ENCODE measurements around the gene ADCY9. TPM values are rescaled to one million over a fixed set of nuclear protein-coding genes. Genes with fewer than 3 reads are reported as not detected.

ADCY9 gene
- total RNA-seq, 1 donor from 2014 or later: 30.4 TPM

GRCh38 chr16:4021916-4022315 is 94.3 kb downstream of the ADCY9 start:
- Mint-ChIP-seq H3K9me3 (ENCODE audit: unreplicated experiment) (no peaks in the 10 kb centered on the region), H3K4me1 (ENCODE audit: low read depth, unreplicated experiment) (peaks cover 3% of the 10 kb centered on the region), H3K36me3 (ENCODE audit: unreplicated experiment) (no peaks in the 10 kb centered on the region), H3K27me3 (ENCODE audit: unreplicated experiment) (peaks cover 3% of the 10 kb centered on the region), H3K4me3 (ENCODE audit: unreplicated experiment) (no peak overlapping the region), H3K27ac (ENCODE audit: unreplicated experiment) (no peak overlapping the region)
- no peak for TF ChIP-seq CTCF (IDR thresholded peaks at IDR 0.05; ENCODE audit: partially characterized antibody, unreplicated experiment)
- DNase-seq: no peak

- Mint-ChIP-seq H3K27ac (ENCODE audit: unreplicated experiment) (no peak overlapping the region), H3K4me3 (ENCODE audit: unreplicated experiment) (no peak overlapping the region), H3K4me1 (ENCODE audit: low read depth, unreplicated experiment) (peaks cover 3% of the 10 kb centered on the region), H3K9me3 (ENCODE audit: unreplicated experiment) (no peaks in the 10 kb centered on the region), H3K27me3 (ENCODE audit: unreplicated experiment) (peaks cover 3% of the 10 kb centered on the region), H3K36me3 (ENCODE audit: unreplicated experiment) (no peaks in the 10 kb centered on the region)
- no peak for DNase-seq
- TF ChIP-seq CTCF (IDR thresholded peaks at IDR 0.05; ENCODE audit: partially characterized antibody, unreplicated experiment): no peak
Measured at GRCh38 chr16:4021070-4021779, 95.0 kb downstream of the ADCY9 start.

GRCh38 chr16:4019371-4019791 is 96.9 kb downstream of the ADCY9 start:
- Mint-ChIP-seq H3K4me1 (ENCODE audit: low read depth, unreplicated experiment) (peaks cover 7% of the 10 kb centered on the region), H3K4me3 (ENCODE audit: unreplicated experiment) (no peak overlapping the region), H3K27ac (ENCODE audit: unreplicated experiment) (no peak overlapping the region), H3K9me3 (ENCODE audit: unreplicated experiment) (peaks cover 2% of the 10 kb centered on the region), H3K27me3 (ENCODE audit: unreplicated experiment) (no peaks in the 10 kb centered on the region), H3K36me3 (ENCODE audit: unreplicated experiment) (no peaks in the 10 kb centered on the region)
- no peak for TF ChIP-seq CTCF (IDR thresholded peaks at IDR 0.05; ENCODE audit: partially characterized antibody, unreplicated experiment)
- no peak for DNase-seq

GRCh38 chr16:4018391-4018790 is 97.9 kb downstream of the ADCY9 start:
- peaks cover 1% of the 10 kb centered on the region for H3K27me3 Mint-ChIP-seq (ENCODE audit: unreplicated experiment)
- no peaks in the 10 kb centered on the region for H3K36me3 Mint-ChIP-seq (ENCODE audit: unreplicated experiment)
- H3K9me3 Mint-ChIP-seq (ENCODE audit: unreplicated experiment): peaks cover 2% of the 10 kb centered on the region
- no peak overlapping the region for H3K27ac Mint-ChIP-seq (ENCODE audit: unreplicated experiment)
- no peak for TF ChIP-seq CTCF (IDR thresholded peaks at IDR 0.05; ENCODE audit: partially characterized antibody, unreplicated experiment)
- H3K4me3 Mint-ChIP-seq (ENCODE audit: unreplicated experiment): no peak overlapping the region
- peaks cover 7% of the 10 kb centered on the region for H3K4me1 Mint-ChIP-seq (ENCODE audit: low read depth, unreplicated experiment)
- no peak for DNase-seq

GRCh38 chr16:4017807-4018206 is 98.4 kb downstream of the ADCY9 start:
- H3K36me3 Mint-ChIP-seq (ENCODE audit: unreplicated experiment): no peaks in the 10 kb centered on the region
- DNase-seq: no peak
- H3K4me3 Mint-ChIP-seq (ENCODE audit: unreplicated experiment): no peak overlapping the region
- H3K27ac Mint-ChIP-seq (ENCODE audit: unreplicated experiment): no peak overlapping the region
- peaks cover 1% of the 10 kb centered on the region for H3K27me3 Mint-ChIP-seq (ENCODE audit: unreplicated experiment)
- H3K4me1 Mint-ChIP-seq (ENCODE audit: low read depth, unreplicated experiment): peaks cover 7% of the 10 kb centered on the region
- no peak for TF ChIP-seq CTCF (IDR thresholded peaks at IDR 0.05; ENCODE audit: partially characterized antibody, unreplicated experiment)
- peaks cover 2% of the 10 kb centered on the region for H3K9me3 Mint-ChIP-seq (ENCODE audit: unreplicated experiment)
